Liver (tissue), 9 donors: Measurements from ENCODE around the gene ZNF329. TPM values are rescaled to one million over a fixed set of nuclear protein-coding genes. Genes with fewer than 3 reads are reported as not detected.

Experiments used
- DNase-seq: peaks from one replicate; pipeline ENCODE4 v3.0.0-alpha.2; 2017; ENCODE audit warnings: low spot score
- H3K27ac ChIP-seq, 2 donors: one replicate each; pipeline ENCODE4 v1.7.0; 2013; ENCODE audit warnings: inconsistent platforms in 2 of 2, low read length in 2 of 2, control low read depth in 1 of 2, low read depth in 1 of 2, mild to moderate bottlenecking in 1 of 2
- H3K27me3 ChIP-seq, 4 donors: one replicate each; pipeline versions ENCODE4 v1.6.1 to v1.7.0; 2013; ENCODE audit warnings: low read length in 3 of 4, inconsistent platforms in 1 of 4, mild to moderate bottlenecking in 1 of 4, moderate library complexity in 1 of 4; ENCODE audit not compliant: control insufficient read depth in 4 of 4, insufficient read depth in 4 of 4
- H3K36me3 ChIP-seq, 4 donors: one replicate each; pipeline versions ENCODE4 v1.6.1 to v1.7.0; 2013; ENCODE audit warnings: low read length in 3 of 4, mild to moderate bottlenecking in 3 of 4, low read depth in 1 of 4, moderate library complexity in 1 of 4; ENCODE audit not compliant: control insufficient read depth in 4 of 4, insufficient read depth in 3 of 4
- H3K4me1 ChIP-seq, 4 donors: one replicate each; pipeline versions ENCODE4 v1.6.1 to v1.7.0; 2013; ENCODE audit warnings: low read length in 3 of 4, mild to moderate bottlenecking in 3 of 4, moderate library complexity in 1 of 4; ENCODE audit not compliant: control insufficient read depth in 4 of 4, insufficient read depth in 4 of 4
- H3K4me3 ChIP-seq, 3 donors: one replicate each; pipeline versions ENCODE4 v1.6.1 to v1.7.0; 2013; ENCODE audit warnings: low read length in 3 of 3, control low read depth in 1 of 3, low read depth in 1 of 3, mild to moderate bottlenecking in 1 of 3
- H3K9ac ChIP-seq, 2 donors: one replicate each; pipeline ENCODE4 v1.7.0; 2013; ENCODE audit warnings: low read length in 2 of 2, mild to moderate bottlenecking in 2 of 2, moderate library complexity in 2 of 2, control low read depth in 1 of 2, low read depth in 1 of 2
- H3K9me3 ChIP-seq, 4 donors: one replicate each; pipeline versions ENCODE4 v1.6.1 to v1.7.0; 2013; ENCODE audit warnings: low read length in 3 of 4; ENCODE audit not compliant: control insufficient read depth in 4 of 4
- EGR1 ChIP-seq, 2 donors: IDR thresholded peaks; 2 replicates each; pipeline ENCODE4 v1.6.1; 2016 to 2018; ENCODE audit warnings: antibody characterized with exemption in 2 of 2, low read depth in 2 of 2
- GABPA ChIP-seq, 2 donors: IDR thresholded peaks in 1 of 2; conservative IDR thresholded peaks in 1 of 2; 2 replicates each; pipeline ENCODE4 v1.6.1; 2016; ENCODE audit warnings: antibody characterized with exemption in 2 of 2, mild to moderate bottlenecking in 1 of 2, moderate library complexity in 1 of 2
- HNF4A ChIP-seq, 2 donors: conservative IDR thresholded peaks; 2 replicates each; pipeline ENCODE4 v1.6.1; 2016; ENCODE audit warnings: antibody characterized with exemption in 2 of 2, mild to moderate bottlenecking in 2 of 2
- HNF4G ChIP-seq: IDR thresholded peaks from 2 replicates; pipeline ENCODE4 v1.6.1; 2016; ENCODE audit warnings: antibody characterized with exemption
- JUND ChIP-seq, 2 donors: IDR thresholded peaks; 2 replicates each; pipeline ENCODE4 v1.6.1; 2016; ENCODE audit warnings: antibody characterized with exemption in 2 of 2
- NR2F2 ChIP-seq: IDR thresholded peaks from 2 replicates; pipeline ENCODE4 v1.6.1; 2016; ENCODE audit warnings: antibody characterized with exemption
- RAD21 ChIP-seq, 2 donors: IDR thresholded peaks; 2 replicates each; pipeline ENCODE4 v1.6.1; 2016; ENCODE audit warnings: antibody characterized with exemption in 2 of 2, mild to moderate bottlenecking in 2 of 2
- RXRA ChIP-seq, 2 donors: IDR thresholded peaks; 2 replicates each; pipeline ENCODE4 v1.6.1; 2017 to 2018; ENCODE audit warnings: antibody characterized with exemption in 2 of 2, mild to moderate bottlenecking in 1 of 2
- SP1 ChIP-seq: IDR thresholded peaks from 2 replicates; pipeline ENCODE4 v1.6.1; 2018; ENCODE audit warnings: antibody characterized with exemption, mild to moderate bottlenecking
- WGBS: extraction: QIAGEN DNeasy Blood & Tissue Kit; methylation state at CpG from one replicate; pipeline ENCODE4 v1.1.7; 2013; 5-methylcytosine and 5-hydroxymethylcytosine counted together
- polyA plus RNA-seq, 2 donors: library from polyadenylated mRNA; stranded (reverse) in 1 of 2; unstranded in 1 of 2; fragments of 200-250 nt in 1 of 2; fragments of >200 nt in 1 of 2; fragmentation: Nextera tagmentation in 1 of 2; extraction: Ambion mirVana in 1 of 2; gene quantifications; one replicate each; pipeline versions ENCODE4 v1.2.1 to v1.2.3, GENCODE V29; 2013 to 2015
- total RNA-seq, 2 donors: library from RNA; depleted of rRNA; stranded (reverse); fragments of >200 nt; gene quantifications; one replicate each; pipeline ENCODE4 v1.2.3, GENCODE V29; 2014
- TF ChIP-seq, protein P1 (sequence below): IDR thresholded peaks from 2 replicates; pipeline ENCODE4 v1.6.1; 2016; ENCODE audit warnings: antibody characterized with exemption, mild to moderate bottlenecking
- TF ChIP-seq, protein P2 (sequence below): IDR thresholded peaks from 2 replicates; pipeline ENCODE4 v1.6.1; 2016; ENCODE audit warnings: antibody characterized with exemption
- TF ChIP-seq, protein P3 (sequence below): IDR thresholded peaks from 2 replicates; pipeline ENCODE4 v1.6.1; 2016; ENCODE audit warnings: antibody characterized with exemption
- TF ChIP-seq, protein P4 (sequence below): IDR thresholded peaks from 2 replicates; pipeline ENCODE4 v1.6.1; 2016; ENCODE audit warnings: antibody characterized with exemption
- donor health status: healthy.
- donor health status: healthy.
- donor health status: healthy.
- donor health status: healthy.
- donor health status: healthy.

The ZNF329 gene
- total and polyA plus RNA-seq, 4 donors, result 1.2 to 6.8 (median 3.8) TPM

DNA sequence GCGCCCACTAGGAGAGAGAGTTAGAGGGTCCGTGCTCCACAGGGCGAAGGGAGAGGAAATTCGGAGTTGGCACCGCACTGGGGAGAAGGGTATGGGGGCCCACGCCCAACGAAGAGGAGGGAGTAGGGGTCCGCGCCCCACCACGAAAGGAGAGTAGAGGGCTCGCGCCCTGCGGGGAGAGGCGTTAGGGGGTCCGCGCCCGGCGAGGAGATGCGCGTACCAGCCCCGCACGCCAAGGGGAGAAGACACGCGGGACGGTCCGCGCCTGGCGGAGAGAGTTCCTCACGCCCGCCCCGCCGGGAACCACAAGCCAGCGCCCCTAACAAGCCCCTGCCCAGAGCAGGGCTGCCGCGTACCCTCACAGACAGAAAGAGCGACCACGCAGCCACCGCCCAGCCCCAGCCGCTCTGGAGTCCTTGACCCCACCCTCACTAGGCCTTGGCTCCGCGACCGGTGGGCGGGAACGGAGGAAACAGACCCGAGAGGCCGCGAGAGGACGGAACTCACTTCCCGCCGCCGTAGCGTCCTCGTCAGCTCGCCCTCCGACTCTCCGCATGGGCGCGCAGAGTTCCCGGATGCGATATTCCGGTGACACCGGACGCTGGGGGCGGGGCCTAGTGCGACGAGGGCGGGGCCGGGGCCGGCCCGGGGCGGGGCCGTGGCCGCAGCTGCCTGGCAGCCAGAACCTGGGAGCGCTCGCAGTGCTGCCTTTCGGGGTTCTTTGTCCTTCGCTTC is 32.6 kb downstream of the ZNF329 start:
- WGBS, result 9% methylated on average over 77 of the region's 77 CpGs
- H3K4me3 ChIP-seq, result peak overlapping the region; percentile 21 to 52 (median 32)
- DNase-seq, result no peak
- H3K36me3 ChIP-seq, result peaks cover 0 to 6% (median 0%) of the 10 kb centered on the region in 4 donors
- peaks cover 0 to 2% (median 0%) of the 10 kb centered on the region in 4 donors for H3K27me3 ChIP-seq
- H3K4me1 ChIP-seq, result no peaks in the 10 kb centered on the region
- H3K9me3 ChIP-seq, result peaks cover 56 to 81% (median 68%) of the 10 kb centered on the region in 4 donors
- TF ChIP-seq SP1 (no peak), JUND (IDR thresholded peaks at IDR 0.05) (no peak), GABPA (IDR thresholded peaks at IDR 0.05 in 1 of 2, conservative IDR thresholded peaks at IDR 0.05 in 1 of 2) (no peak), HNF4G (no peak), HNF4A (conservative IDR thresholded peaks at IDR 0.05) (no peak), NR2F2 (no peak), EGR1 (IDR thresholded peaks at IDR 0.05; ENCODE audit: low read depth in 2 of 2) (no peak), RAD21 (IDR thresholded peaks at IDR 0.05) (no peak)
- TF ChIP-seq, protein P1, sequence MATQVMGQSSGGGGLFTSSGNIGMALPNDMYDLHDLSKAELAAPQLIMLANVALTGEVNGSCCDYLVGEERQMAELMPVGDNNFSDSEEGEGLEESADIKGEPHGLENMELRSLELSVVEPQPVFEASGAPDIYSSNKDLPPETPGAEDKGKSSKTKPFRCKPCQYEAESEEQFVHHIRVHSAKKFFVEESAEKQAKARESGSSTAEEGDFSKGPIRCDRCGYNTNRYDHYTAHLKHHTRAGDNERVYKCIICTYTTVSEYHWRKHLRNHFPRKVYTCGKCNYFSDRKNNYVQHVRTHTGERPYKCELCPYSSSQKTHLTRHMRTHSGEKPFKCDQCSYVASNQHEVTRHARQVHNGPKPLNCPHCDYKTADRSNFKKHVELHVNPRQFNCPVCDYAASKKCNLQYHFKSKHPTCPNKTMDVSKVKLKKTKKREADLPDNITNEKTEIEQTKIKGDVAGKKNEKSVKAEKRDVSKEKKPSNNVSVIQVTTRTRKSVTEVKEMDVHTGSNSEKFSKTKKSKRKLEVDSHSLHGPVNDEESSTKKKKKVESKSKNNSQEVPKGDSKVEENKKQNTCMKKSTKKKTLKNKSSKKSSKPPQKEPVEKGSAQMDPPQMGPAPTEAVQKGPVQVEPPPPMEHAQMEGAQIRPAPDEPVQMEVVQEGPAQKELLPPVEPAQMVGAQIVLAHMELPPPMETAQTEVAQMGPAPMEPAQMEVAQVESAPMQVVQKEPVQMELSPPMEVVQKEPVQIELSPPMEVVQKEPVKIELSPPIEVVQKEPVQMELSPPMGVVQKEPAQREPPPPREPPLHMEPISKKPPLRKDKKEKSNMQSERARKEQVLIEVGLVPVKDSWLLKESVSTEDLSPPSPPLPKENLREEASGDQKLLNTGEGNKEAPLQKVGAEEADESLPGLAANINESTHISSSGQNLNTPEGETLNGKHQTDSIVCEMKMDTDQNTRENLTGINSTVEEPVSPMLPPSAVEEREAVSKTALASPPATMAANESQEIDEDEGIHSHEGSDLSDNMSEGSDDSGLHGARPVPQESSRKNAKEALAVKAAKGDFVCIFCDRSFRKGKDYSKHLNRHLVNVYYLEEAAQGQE, result no peak
- TF ChIP-seq, protein P2, sequence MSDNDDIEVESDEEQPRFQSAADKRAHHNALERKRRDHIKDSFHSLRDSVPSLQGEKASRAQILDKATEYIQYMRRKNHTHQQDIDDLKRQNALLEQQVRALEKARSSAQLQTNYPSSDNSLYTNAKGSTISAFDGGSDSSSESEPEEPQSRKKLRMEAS, result no peak
- TF ChIP-seq, protein P3, sequence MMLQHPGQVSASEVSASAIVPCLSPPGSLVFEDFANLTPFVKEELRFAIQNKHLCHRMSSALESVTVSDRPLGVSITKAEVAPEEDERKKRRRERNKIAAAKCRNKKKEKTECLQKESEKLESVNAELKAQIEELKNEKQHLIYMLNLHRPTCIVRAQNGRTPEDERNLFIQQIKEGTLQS, result no peak
- no peak overlapping the region for H3K27ac ChIP-seq
- no peak overlapping the region for H3K9ac ChIP-seq

DNA sequence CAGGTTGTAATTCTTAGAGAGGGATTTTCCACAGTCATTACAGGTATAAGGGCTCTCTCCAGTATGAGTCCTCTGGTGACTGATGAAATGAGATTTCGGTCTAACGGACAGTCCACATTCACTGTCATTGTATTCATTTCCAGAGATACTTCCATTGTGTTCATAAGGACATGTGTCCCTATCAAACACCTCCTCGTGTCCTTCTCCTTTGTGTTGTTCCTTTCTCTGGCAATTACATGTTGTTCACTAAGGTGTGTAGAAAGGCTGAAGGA is 42.1 kb downstream of the ZNF329 start:
- peak overlapping the region in 1 of 3 donors; percentile 25 for H3K4me3 ChIP-seq
- WGBS, result 84% methylated on average over 3 of the region's 3 CpGs

More for the DNA sequence above, 42.1 kb downstream of the ZNF329 start:
- no peak for DNase-seq
- Histone ChIP-seq H3K27me3 (no peaks in the 10 kb centered on the region), H3K36me3 (no peaks in the 10 kb centered on the region), H3K9ac (no peak overlapping the region), H3K27ac (no peak overlapping the region), H3K9me3 (peaks cover 43 to 70% (median 57%) of the 10 kb centered on the region in 4 donors), H3K4me1 (no peaks in the 10 kb centered on the region)
- TF ChIP-seq, protein P4, sequence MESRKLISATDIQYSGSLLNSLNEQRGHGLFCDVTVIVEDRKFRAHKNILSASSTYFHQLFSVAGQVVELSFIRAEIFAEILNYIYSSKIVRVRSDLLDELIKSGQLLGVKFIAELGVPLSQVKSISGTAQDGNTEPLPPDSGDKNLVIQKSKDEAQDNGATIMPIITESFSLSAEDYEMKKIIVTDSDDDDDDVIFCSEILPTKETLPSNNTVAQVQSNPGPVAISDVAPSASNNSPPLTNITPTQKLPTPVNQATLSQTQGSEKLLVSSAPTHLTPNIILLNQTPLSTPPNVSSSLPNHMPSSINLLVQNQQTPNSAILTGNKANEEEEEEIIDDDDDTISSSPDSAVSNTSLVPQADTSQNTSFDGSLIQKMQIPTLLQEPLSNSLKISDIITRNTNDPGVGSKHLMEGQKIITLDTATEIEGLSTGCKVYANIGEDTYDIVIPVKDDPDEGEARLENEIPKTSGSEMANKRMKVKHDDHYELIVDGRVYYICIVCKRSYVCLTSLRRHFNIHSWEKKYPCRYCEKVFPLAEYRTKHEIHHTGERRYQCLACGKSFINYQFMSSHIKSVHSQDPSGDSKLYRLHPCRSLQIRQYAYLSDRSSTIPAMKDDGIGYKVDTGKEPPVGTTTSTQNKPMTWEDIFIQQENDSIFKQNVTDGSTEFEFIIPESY, result no peak
- TF ChIP-seq RXRA (IDR thresholded peaks at IDR 0.05), result no peak
